HG03095 (cell line): ENCODE measurements around the gene TMEM100.

Experiments
- ATAC-seq: cut with Tn5 transposase; IDR thresholded peaks from one replicate; pipeline ENCODE4 v1.9.1; 2021; ENCODE audit warnings: moderate library complexity; ENCODE audit not compliant: unreplicated experiment

The TMEM100 gene

DNA sequence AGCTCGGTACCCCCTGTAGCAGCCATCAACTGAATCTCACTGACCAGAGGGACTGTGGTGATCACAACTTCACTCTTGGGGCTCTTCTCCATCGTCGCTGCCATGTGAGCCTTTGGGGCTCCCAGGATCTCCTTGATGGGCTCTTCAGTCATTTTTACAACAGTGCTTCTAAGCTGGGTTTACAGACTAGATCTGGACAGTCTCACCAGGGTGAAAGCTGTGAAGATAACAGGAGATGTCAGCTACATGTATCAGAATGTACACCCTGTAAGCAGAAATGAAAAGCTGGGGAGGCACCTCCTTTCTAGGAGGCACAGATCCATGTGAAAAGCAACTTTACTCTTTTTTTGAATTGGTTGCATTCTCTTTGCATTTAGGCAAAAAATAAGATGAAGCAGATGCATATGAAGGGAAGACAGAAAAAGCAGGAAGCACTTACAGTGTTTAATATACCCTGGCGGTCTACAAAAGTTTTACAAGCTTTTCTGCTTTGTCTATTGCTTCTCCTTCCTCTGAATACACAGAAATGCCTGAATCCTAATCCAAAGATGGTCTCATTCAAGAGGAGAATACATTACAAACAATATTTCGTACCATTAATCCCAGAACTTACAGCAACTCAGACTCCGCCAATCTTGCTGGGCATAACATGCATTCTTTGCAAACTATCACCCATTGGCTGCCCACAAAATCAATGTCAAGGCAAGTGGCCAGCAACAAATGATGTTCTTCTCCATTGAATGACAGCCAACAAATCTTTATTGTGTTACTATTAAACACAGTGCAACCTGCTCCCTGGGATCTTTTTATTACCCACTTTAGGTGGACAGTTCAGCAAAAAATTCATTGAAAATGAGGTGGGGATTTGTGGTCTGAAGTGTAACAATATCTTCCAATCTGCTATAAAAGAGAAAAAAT, 1.5 kb downstream of the TMEM100 start:
- no peak for ATAC-seq

GRCh38 chr17:55717898-55718735, 4.5 kb downstream of the TMEM100 start:
- no peak for ATAC-seq

- no peak for ATAC-seq
These were observed 5.2 kb downstream of the TMEM100 start for GRCh38 chr17:55717432-55717831.

- ATAC-seq, result no peak
These were observed 11.7 kb downstream of the TMEM100 start for GRCh38 chr17:55710829-55711496.

DNA sequence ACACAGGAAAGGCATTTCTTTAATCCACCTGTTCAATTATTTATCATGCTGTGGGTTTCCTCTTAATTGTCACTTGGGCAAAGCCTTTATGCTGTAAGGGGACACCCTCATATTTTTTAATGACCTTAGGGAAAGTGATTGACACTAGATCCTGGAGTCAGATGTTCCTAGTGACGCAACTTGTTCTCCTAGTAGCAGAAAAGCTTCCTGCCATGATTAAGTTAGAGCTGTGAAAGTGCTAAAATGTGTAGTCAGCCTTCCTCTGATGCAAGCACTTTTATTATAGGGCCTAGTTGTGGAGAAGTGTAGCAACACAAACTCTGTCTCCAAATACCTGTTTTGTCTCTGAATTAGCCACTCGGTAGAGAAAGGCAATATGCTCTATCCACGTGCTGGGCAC, 12.3 kb downstream of the TMEM100 start:
- no peak for ATAC-seq

GRCh38 chr17:55709984-55710383, 12.7 kb downstream of the TMEM100 start:
- no peak for ATAC-seq

DNA sequence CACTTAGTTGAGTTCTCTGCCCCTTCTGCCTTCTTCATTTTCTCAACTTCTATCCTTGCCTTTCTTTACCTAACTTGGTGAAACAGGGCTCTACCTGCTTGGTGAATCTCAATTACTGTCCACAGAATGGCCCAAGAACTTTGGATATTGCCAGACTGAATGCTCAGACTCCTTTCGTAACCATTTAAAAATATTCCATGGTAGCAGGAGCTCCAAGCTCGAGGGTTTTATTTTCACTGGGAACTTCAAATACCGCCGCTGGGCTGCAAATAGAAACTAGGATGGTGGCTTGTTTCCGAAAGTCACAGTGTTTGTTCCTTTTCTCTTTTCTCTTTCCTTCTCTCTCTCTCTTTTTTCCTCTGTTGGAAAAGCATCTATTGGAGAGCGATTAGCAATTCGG, 13.2 kb downstream of the TMEM100 start:
- ATAC-seq, result no peak

DNA sequence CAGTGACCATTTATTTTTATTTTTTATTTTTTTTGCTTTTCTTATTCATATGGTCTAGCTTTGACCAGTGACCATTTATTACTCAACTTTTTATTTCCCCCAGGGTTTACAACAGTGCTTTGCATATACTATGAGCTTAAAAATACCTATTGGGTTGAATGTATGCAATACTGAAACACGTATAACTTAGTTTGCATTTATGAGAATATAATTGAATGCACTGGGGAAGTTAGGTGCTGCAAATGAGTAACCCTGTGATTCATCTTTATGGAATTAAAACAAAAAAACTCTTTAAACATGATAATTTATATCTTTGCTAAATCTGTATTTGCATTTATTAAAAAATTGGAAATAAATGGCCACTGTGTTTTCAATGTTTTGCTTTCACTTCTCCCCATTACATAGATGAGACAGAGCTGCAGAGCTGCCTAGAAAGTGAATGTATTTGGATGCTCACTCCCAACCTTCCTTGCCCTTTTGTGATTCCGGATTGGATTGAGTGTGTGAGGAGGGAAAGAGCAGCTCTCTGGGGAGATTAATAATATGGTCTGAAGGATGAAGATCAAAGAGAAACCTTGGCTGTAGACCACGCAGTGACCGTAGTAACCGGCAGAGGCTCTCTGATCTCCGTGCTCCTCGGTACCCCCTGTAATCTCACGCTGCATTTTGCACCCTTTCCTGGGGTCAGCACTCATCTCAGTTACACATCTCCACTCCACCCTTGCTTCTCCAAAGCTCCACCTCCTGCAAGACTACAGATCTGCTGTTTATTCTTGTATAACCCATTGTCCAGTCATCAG, 14.3 kb downstream of the TMEM100 start:
- no peak for ATAC-seq

GRCh38 chr17:55706808-55707773, 15.6 kb downstream of the TMEM100 start:
- ATAC-seq, result no peak

- no peak for ATAC-seq
These were observed 16.8 kb downstream of the TMEM100 start for GRCh38 chr17:55705847-55706246.

- no peak for ATAC-seq
These were observed 18.3 kb downstream of the TMEM100 start for GRCh38 chr17:55704401-55704800.

DNA sequence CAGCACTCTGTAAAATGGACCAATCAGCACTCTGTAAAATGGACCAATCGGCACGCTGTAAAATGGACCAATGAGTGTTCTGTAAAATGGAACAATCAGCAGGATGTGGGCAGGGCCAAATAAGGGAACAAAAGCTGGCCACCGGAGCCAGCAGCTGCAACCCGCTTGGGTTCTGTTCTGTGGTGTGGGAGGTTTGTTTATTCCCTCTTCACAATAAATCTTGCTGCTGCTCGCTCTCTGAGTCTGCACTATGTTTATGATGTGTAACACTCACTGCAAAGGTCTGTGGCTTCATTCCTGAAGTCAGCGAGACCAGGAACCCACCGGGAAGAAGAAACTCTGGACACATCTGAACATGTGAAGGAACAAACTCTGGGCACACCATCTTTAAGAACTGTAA, 20.5 kb downstream of the TMEM100 start:
- no peak for ATAC-seq

DNA sequence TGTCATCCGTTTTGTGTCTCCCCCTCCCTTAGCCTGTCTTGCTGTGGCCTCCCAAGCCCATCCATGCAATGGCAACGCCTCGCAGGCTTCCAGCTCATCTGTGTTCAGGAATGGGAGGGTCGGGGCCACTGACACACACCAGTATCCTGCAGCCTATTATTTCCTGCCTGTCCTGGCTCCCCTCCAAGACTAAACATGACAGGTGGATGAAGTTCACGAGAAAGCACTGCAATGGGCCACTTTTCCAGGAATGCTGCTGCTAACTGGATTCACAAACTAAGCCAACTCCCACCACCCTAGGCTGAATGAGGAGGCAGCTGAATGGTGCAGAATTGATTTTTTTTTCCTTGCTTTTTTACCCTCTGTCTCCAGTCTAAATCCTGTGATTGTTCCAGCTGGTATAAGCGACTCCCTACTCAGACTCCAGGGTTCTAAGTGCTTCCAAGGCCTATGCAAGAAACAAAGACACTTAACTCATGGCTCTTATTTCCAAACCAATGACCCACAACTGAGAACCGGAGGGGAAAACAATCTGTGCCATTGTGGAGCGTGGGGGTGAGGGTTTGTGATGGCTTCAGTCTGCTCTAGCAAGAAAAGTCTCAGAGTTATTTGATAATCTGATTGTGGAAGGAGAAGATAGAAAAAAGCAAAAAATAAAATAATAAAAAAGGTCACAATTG, 23.3 kb downstream of the TMEM100 start:
- no peak for ATAC-seq

DNA sequence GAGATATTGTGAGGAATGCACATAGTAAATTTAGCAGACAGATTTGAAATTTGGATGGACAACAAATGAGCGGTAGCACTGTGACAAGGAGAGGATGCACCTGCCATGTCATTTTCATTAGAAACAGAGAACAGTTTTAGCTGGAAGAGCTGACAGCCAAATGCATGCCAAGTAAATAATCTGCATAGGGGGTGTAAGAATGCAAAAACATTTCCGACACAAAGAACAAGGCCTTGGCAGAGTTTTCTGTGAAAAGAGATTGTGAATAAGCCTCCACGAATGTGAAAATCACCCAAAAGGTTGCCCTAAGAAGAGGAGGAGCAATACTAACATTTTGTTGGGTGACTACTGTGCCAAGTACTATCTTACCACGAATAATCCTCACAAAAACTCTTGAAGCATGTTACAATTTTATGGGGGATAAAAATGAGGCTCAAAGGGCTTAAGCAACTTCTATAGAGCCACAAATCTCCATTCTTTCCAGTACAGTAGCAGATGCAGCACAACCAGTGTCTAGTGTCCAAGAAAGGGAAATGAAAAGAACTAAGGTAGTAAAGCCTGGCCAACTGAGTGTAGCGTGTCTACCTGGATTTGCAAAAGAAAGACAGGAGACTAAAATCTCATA, 28.3 kb downstream of the TMEM100 start:
- ATAC-seq, result no peak

- no peak for ATAC-seq
These were observed 29.1 kb downstream of the TMEM100 start for GRCh38 chr17:55693254-55694216.

DNA sequence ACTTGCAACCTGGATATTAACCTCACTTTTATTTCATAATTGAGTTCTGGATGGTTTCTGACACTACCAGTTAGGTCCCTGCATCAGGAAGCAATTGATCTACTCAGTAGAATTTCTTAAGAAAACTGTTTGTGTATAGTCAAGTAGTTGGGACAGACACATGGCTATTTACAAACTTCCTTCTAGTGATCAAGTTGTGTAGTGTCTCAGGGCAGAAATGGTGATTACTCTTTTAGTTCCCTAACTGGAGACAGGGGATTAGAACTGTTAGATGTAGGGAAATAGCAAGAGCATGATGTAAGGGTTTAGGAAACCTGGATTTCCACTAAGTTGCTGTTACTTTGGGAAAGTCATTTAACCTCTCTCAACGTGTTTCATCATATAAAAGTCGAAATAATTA, 30.4 kb downstream of the TMEM100 start:
- ATAC-seq, result no peak

GRCh38 chr17:55691666-55692065, 31.0 kb downstream of the TMEM100 start:
- ATAC-seq, result no peak
